ENCODE data around the gene RBM19.

Gene RBM19

DNA sequence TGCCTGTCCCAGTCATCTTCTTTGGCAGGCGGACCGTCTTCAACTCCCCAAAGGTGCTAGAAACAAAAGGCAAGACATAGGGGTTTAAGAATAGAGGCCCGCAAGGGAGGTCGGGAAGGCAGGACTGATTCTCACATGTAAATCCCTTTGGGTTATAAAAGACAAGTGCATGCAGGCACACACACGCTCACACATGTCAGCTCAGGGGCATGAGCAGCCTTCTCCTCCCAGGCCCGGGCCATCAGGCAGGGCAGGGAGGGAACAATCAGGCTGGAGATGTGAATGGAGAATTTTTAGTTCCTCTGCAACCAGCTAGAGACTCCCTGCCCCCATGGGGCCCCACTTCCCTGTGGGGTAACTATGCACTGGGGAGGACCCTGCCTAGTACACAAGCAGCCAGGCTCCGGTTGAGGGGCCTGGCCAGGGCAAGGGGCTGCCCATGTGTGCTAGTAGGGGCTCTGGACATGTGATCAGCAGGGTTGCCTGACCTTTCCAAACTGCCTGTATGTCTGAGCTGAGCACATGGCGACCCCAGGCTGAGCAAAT lies 107.2 kb downstream of the RBM19 start:
- TF ChIP-seq, protein P1, sequence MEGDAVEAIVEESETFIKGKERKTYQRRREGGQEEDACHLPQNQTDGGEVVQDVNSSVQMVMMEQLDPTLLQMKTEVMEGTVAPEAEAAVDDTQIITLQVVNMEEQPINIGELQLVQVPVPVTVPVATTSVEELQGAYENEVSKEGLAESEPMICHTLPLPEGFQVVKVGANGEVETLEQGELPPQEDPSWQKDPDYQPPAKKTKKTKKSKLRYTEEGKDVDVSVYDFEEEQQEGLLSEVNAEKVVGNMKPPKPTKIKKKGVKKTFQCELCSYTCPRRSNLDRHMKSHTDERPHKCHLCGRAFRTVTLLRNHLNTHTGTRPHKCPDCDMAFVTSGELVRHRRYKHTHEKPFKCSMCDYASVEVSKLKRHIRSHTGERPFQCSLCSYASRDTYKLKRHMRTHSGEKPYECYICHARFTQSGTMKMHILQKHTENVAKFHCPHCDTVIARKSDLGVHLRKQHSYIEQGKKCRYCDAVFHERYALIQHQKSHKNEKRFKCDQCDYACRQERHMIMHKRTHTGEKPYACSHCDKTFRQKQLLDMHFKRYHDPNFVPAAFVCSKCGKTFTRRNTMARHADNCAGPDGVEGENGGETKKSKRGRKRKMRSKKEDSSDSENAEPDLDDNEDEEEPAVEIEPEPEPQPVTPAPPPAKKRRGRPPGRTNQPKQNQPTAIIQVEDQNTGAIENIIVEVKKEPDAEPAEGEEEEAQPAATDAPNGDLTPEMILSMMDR (IDR thresholded peaks at IDR 0.05; ENCODE audit: low read length) = no peak
- TF ChIP-seq EZH2 (IDR thresholded peaks at IDR 0.05; ENCODE audit: borderline replicate concordance, low read length) = no peak
- Histone ChIP-seq H3K9me2 (ENCODE audit: low read depth, low read length) (no peaks in the 10 kb centered on the region), H3K9ac (ENCODE audit: low read length) (no peak overlapping the region), H3K9me3 (ENCODE audit: low read length) (no peaks in the 10 kb centered on the region), H3K4me3 (ENCODE audit: low read depth, low read length, poor library complexity, severe bottlenecking) (no peak overlapping the region), H2AFZ (ENCODE audit: low read length) (no peak overlapping the region), H3K79me2 (ENCODE audit: insufficient read depth, low read length) (no peaks in the 10 kb centered on the region), H3F3A (ENCODE audit: insufficient read depth, low read length) (no peaks in the 10 kb centered on the region), H3K27me3 (ENCODE audit: insufficient read depth, low read length) (no peaks in the 10 kb centered on the region), H3K27ac (ENCODE audit: low read depth, low read length, poor library complexity, severe bottlenecking) (no peak overlapping the region), H4K20me1 (ENCODE audit: insufficient read depth, low read length) (no peaks in the 10 kb centered on the region), H3K4me1 (ENCODE audit: insufficient read depth, low read length, severe bottlenecking) (peaks cover 20% of the 10 kb centered on the region), H3K4me2 (ENCODE audit: low read length) (no peak overlapping the region), H3K36me3 (ENCODE audit: insufficient read depth, low read length) (no peaks in the 10 kb centered on the region)

DNA sequence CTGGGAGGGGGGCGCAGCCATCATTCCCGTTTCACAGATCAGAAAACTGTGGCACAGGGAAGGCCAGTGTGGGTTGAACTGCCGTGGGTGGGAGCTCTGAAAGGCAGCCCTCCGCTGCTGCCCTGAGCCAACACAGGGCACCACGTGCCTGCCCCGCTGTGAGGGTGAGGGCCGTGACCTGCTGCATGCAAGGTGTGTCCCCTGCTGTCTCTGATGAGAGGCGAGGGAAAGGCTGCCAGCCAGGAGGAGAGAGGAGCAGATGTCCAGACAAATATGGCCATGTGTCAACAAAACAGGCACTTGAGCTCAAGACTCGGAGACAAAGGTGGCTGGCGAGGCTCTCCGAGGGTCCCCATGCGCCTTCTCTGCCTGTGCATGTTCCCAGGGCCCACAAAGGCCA lies 108.8 kb downstream of the RBM19 start:
- Histone ChIP-seq H3K9me3 (ENCODE audit: low read length) (no peaks in the 10 kb centered on the region), H3K9me2 (ENCODE audit: low read depth, low read length) (no peaks in the 10 kb centered on the region), H3K4me2 (ENCODE audit: low read length) (no peak overlapping the region), H3F3A (ENCODE audit: insufficient read depth, low read length) (no peaks in the 10 kb centered on the region), H3K36me3 (ENCODE audit: insufficient read depth, low read length) (no peaks in the 10 kb centered on the region), H3K4me1 (ENCODE audit: insufficient read depth, low read length, severe bottlenecking) (peaks cover 14% of the 10 kb centered on the region), H3K9ac (ENCODE audit: low read length) (no peak overlapping the region), H2AFZ (ENCODE audit: low read length) (no peak overlapping the region), H3K27me3 (ENCODE audit: insufficient read depth, low read length) (no peaks in the 10 kb centered on the region), H3K79me2 (ENCODE audit: insufficient read depth, low read length) (no peaks in the 10 kb centered on the region), H3K4me3 (ENCODE audit: low read depth, low read length, poor library complexity, severe bottlenecking) (no peak overlapping the region), H4K20me1 (ENCODE audit: insufficient read depth, low read length) (no peaks in the 10 kb centered on the region), H3K27ac (ENCODE audit: low read depth, low read length, poor library complexity, severe bottlenecking) (no peak overlapping the region)
- TF ChIP-seq EZH2 (IDR thresholded peaks at IDR 0.05; ENCODE audit: borderline replicate concordance, low read length) = no peak
- TF ChIP-seq, protein P1 (IDR thresholded peaks at IDR 0.05; ENCODE audit: low read length) = no peak

DNA sequence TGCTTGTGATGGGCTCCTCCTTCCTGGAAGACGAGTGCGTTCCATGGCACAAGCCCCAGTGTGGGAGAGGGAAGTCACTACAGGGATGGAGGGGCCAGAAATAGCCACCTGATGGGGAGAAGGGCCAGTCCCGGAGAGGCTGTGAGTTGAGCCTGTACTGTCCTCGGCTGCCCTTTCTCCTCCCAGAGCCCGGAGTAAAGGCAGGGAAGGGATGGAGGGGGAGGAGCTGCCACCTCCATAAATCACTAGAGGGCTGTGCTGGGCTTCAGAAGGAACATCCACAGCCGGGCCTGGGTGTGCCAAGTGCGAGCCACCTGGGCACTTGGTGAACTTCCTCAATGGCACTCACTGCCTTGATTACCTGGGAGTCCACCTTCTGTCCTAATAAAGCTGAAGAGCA lies 110.1 kb downstream of the RBM19 start:
- Histone ChIP-seq H3K4me1 (ENCODE audit: insufficient read depth, low read length, severe bottlenecking) (peaks cover 13% of the 10 kb centered on the region), H3F3A (ENCODE audit: insufficient read depth, low read length) (no peaks in the 10 kb centered on the region), H2AFZ (ENCODE audit: low read length) (no peak overlapping the region), H3K9ac (ENCODE audit: low read length) (no peak overlapping the region), H3K4me2 (ENCODE audit: low read length) (no peak overlapping the region), H3K27ac (ENCODE audit: low read depth, low read length, poor library complexity, severe bottlenecking) (no peak overlapping the region), H3K27me3 (ENCODE audit: insufficient read depth, low read length) (no peaks in the 10 kb centered on the region), H3K36me3 (ENCODE audit: insufficient read depth, low read length) (no peaks in the 10 kb centered on the region), H3K9me2 (ENCODE audit: low read depth, low read length) (no peaks in the 10 kb centered on the region), H3K9me3 (ENCODE audit: low read length) (no peaks in the 10 kb centered on the region), H3K4me3 (ENCODE audit: low read depth, low read length, poor library complexity, severe bottlenecking) (no peak overlapping the region), H3K79me2 (ENCODE audit: insufficient read depth, low read length) (no peaks in the 10 kb centered on the region), H4K20me1 (ENCODE audit: insufficient read depth, low read length) (no peaks in the 10 kb centered on the region)
- TF ChIP-seq EZH2 (IDR thresholded peaks at IDR 0.05; ENCODE audit: borderline replicate concordance, low read length) = no peak
